Ovary (tissue), 9 donors: ENCODE measurements around the gene GPR75. TPM values are rescaled to one million over a fixed set of nuclear protein-coding genes. Genes with fewer than 3 reads are reported as not detected.
"Not testable (repeated sequence)": the region's sequence is repeated elsewhere in the genome, so short reads cannot be mapped to it uniquely, and the experiment has no call there.

Source experiments
- DNase-seq, 5 donors: peaks; one replicate each; pipeline ENCODE4 v3.0.0-alpha.2; 2019 to 2020
- H3K27ac ChIP-seq, 2 donors: fragments of 200-600 bp; one replicate each; pipeline versions ENCODE4 v1.5.1 to v1.8.0; 2019 to 2022
- H3K27me3 ChIP-seq: fragments of 200-600 bp; one replicate; pipeline ENCODE4 v1.8.0; 2022
- H3K36me3 ChIP-seq: fragments of 200-600 bp; sonication (generic); one replicate; pipeline ENCODE4 v1.5.1; 2019
- H3K4me1 ChIP-seq: one replicate; pipeline ENCODE4 v1.8.1; 2013; ENCODE audit warnings: mild to moderate bottlenecking, moderate library complexity; ENCODE audit not compliant: insufficient read depth
- H3K4me3 ChIP-seq: fragments of 200-600 bp; sonication (generic); one replicate; pipeline ENCODE4 v1.5.1; 2017
- H3K9me3 ChIP-seq, 2 donors: fragments of 200-600 bp in 1 of 2; sonication (generic) in 1 of 2; one replicate each; pipeline versions ENCODE4 v1.5.1 to v1.8.1; 2013 to 2019; ENCODE audit warnings: mild to moderate bottlenecking in 1 of 2, moderate library complexity in 1 of 2
- EP300 ChIP-seq: sonication (generic); formaldehyde crosslinking; IDR thresholded peaks from one replicate; pipeline ENCODE4 v1.6.1; 2017; ENCODE audit warnings: antibody characterized with exemption
- POLR2A ChIP-seq: fragments of 450-650 bp; IDR thresholded peaks from one replicate; pipeline ENCODE4 v1.6.1; 2017; ENCODE audit warnings: antibody characterized with exemption, mild to moderate bottlenecking, moderate library complexity
- WGBS, 3 donors: extraction: QIAGEN DNeasy Blood & Tissue Kit in 1 of 3; methylation state at CpG; one replicate each; pipeline versions ENCODE4 v1.1.5 to v1.1.7; 2013 to 2017; 5-methylcytosine and 5-hydroxymethylcytosine counted together
- intact Hi-C, 4 donors: fragments of 100-400 bp; cut with DNase I; formaldehyde crosslinking; loops; one replicate each; pipeline versions ENCODE4 v1.11.0 to v1.15.1; 2022 to 2023
- polyA plus RNA-seq, 2 donors: library from polyadenylated mRNA; stranded (reverse); fragments of 200-250 nt in 1 of 2; fragments of 350-450 nt in 1 of 2; fragmentation: Illumina TruSeq in 1 of 2; extraction: RNeasy Lipid Tissue Mini Kit (QIAGEN cat#74804) in 1 of 2; gene quantifications; one replicate each; pipeline ENCODE4 v1.2.3, GENCODE V29; 2013 to 2014
- total RNA-seq, 7 donors: library from RNA; depleted of rRNA in 2 of 7; stranded (reverse); fragments of >200 nt in 2 of 7; fragmentation: NEBNext Ultra II Directional in 3 of 7; extraction: Animal tissue kit (Norgen Biotek cat#: 25700) in 3 of 7; gene quantifications; one replicate each; pipeline versions ENCODE4 v1.1.0 to v1.2.4, GENCODE V29; 2016 to 2023
- TF ChIP-seq, protein P1 (sequence below), 3 donors: fragments of 450-650 bp in 2 of 3; fragments of 200-600 bp in 1 of 3; IDR thresholded peaks; one replicate each; pipeline versions ENCODE4 v1.5.1 to v1.8.0; 2016 to 2022; ENCODE audit warnings: antibody characterized with exemption in 3 of 3, mild to moderate bottlenecking in 1 of 3
- donor health status: DM: no; HTN: no; CAD: no; lungs with moderate emphysema.
- donor health status: DM: no; HTN: no; CAD: no.
- donor health status: Bipolar disorder and iron deficiency.
- donor health status: DM: yes; HTN: yes; CAD: no.
- donor health status: DM: no; HTN: no; CAD: no.
- donor health status: DM: yes; HTN: yes; CAD: no.

Gene GPR75
- total and polyA plus RNA-seq, 9 donors = 1.1 to 4.9 (median 2.8) TPM

DNA sequence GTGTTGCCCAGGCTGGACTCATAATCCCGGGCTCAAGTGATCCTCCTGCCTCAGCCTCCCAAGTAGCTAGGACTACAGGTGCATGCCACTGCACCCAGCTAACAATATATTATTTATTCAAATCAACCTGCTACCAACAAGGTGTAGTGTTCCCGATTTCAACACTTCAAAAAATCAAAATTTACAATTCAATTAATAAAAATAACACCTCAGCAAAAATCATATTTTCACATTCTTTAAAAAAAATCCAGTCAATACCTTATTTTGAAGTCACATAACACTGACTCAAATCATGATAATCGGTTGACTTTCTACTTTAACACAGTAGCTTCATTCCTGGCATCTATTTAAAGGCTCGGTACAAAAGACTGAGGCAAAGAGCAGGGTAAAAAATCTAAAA is 7.2 kb downstream of the GPR75 start:
- Histone ChIP-seq H3K4me1 (no peaks in the 10 kb centered on the region), H3K4me3 (no peak overlapping the region), H3K9me3 (no peaks in the 10 kb centered on the region), H3K27me3 (no peaks in the 10 kb centered on the region), H3K36me3 (no peaks in the 10 kb centered on the region), H3K27ac (no peak overlapping the region)
- TF ChIP-seq EP300 (no peak), POLR2A (no peak)
- TF ChIP-seq, protein P1, sequence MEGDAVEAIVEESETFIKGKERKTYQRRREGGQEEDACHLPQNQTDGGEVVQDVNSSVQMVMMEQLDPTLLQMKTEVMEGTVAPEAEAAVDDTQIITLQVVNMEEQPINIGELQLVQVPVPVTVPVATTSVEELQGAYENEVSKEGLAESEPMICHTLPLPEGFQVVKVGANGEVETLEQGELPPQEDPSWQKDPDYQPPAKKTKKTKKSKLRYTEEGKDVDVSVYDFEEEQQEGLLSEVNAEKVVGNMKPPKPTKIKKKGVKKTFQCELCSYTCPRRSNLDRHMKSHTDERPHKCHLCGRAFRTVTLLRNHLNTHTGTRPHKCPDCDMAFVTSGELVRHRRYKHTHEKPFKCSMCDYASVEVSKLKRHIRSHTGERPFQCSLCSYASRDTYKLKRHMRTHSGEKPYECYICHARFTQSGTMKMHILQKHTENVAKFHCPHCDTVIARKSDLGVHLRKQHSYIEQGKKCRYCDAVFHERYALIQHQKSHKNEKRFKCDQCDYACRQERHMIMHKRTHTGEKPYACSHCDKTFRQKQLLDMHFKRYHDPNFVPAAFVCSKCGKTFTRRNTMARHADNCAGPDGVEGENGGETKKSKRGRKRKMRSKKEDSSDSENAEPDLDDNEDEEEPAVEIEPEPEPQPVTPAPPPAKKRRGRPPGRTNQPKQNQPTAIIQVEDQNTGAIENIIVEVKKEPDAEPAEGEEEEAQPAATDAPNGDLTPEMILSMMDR (IDR thresholded peaks at IDR 0.05) = no peak
- WGBS, 3 donors = 94 to 95% (median 95%) methylated on average over 4 of the region's 4 CpGs
- DNase-seq = no peak
- intact Hi-C loops = no loop called here

DNA sequence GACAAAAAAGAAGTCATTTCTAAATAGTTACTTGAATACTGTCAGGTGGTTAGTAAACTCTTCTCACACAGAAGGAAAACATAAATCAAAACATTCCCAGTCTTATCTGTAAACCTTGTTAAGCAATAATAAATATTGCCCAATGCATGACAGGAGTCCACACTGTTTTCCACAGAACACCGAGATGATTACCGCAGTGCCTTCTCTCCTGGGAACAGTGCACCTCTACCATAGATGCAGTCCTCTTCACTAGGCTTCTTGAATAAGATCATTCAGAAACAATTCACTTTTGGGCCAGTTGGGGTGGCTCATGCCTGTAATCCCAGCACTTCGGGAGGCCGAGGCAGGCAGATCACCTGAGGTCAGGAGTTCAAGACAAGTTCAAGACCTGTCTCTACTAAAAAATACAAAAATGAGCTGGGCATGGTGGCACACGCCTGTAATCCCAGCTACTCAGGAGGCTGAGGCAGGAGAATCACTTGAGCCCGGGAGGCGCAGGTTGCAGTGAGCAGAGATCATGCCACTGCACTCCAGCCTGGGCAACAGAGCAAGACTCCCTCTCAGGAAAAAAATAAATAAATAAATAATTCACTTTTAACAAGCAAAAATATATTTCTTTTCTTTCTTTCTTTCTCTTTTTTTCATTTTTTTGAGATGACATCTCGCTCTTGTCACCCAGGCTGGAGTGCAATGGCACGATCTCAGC is 8.6 kb downstream of the GPR75 start:
- H3K4me3 ChIP-seq, H3K36me3 ChIP-seq, DNase-seq, H3K9me3 ChIP-seq, H3K4me1 ChIP-seq, H3K27me3 ChIP-seq, H3K27ac ChIP-seq, intact Hi-C loops: not testable (repeated sequence)
- WGBS, 3 donors = 74 to 82% (median 79%) methylated on average over 9 of the region's 9 CpGs

DNA sequence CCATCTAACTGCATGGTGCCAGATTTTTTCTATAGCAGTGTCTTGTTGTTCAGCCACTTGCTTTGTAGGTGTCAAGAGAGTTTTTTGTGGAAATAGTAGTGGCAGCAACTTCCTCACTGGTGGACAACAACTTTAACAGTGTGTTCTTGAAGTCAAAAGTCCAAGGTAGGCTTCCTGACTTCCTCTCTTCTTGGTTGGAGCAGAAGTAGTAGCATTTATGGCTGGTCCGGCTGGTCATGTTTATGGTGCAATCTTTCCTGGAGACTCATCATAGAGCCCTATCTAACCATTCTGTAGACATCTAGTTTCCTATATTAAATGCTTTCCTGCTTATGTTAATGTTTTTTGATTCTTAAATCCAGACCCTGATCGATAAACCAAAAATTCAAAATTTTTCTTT is 11.7 kb downstream of the GPR75 start:
- TF ChIP-seq POLR2A (no peak), EP300 (no peak)
- TF ChIP-seq, protein P1 (IDR thresholded peaks at IDR 0.05) = no peak
- 96 to 99% (median 98%) methylated on average over 2 of the region's 2 CpGs for WGBS, 3 donors
- H3K4me1 ChIP-seq = no peaks in the 10 kb centered on the region
- intact Hi-C loops = no loop called here
- no peaks in the 10 kb centered on the region for H3K27me3 ChIP-seq
- no peaks in the 10 kb centered on the region for H3K36me3 ChIP-seq
- no peak for DNase-seq
- H3K9me3 ChIP-seq = no peaks in the 10 kb centered on the region
- H3K4me3 ChIP-seq = no peak overlapping the region
- no peak overlapping the region for H3K27ac ChIP-seq

DNA sequence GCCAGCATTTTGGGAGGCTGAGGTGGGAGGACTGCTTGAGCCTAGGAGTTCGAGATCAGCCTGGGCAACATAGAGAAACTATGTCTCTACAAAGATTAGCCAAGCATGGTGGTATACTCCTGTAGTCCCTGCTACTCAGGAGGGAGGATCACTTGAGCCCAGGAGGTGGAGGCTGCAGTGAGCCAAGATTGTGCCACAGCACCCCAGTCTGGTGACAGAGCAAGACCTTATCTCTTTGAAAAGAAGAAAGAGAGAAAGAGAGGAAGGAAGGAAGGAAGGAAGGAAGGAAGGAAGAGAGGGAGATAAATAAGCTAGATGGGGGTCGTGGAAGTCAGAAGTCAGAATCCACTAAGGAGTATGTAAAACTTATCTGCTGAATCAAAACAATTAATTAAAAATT is 16.2 kb downstream of the GPR75 start:
- intact Hi-C loops = no loop called here
- H3K36me3 ChIP-seq = no peaks in the 10 kb centered on the region
- 75 to 91% (median 88%) methylated on average over 2 of the region's 2 CpGs for WGBS, 3 donors

DNA sequence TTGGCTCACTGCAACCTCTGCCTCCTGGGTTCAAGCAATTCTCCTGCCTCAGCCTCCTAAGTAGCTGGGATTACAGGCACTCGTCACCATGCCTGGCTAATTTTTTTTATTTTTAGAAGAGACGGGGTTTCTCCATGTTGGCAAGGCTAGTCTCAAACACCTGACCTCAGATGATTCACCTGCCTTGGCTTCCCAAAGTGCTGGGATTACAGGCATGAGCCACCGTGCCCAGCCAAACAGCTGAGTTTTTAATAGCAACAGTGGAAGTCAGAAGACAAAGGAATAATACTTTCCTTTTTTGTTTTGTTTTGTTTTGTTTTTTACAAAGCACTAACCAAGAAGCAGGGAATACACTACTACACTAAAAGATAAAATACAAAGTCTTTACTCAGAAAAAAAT is 16.9 kb downstream of the GPR75 start:
- H3K4me3 ChIP-seq = no peak overlapping the region
- TF ChIP-seq POLR2A = no peak
- TF ChIP-seq, protein P1 (IDR thresholded peaks at IDR 0.05) = no peak
- no peaks in the 10 kb centered on the region for H3K36me3 ChIP-seq
- H3K9me3 ChIP-seq = no peaks in the 10 kb centered on the region
- DNase-seq = no peak
- no peak overlapping the region for H3K27ac ChIP-seq
- intact Hi-C loops = no loop called here
- WGBS, 3 donors = 38 to 50% (median 39%) methylated on average over 3 of the region's 3 CpGs
- no peaks in the 10 kb centered on the region for H3K4me1 ChIP-seq
- no peaks in the 10 kb centered on the region for H3K27me3 ChIP-seq

More for the DNA sequence above, 16.2 kb downstream of the GPR75 start:
- H3K27ac ChIP-seq = no peak overlapping the region
- DNase-seq = no peak
- no peak overlapping the region for H3K4me3 ChIP-seq
- no peak for TF ChIP-seq EP300
- TF ChIP-seq POLR2A = no peak
- TF ChIP-seq, protein P1 (IDR thresholded peaks at IDR 0.05) = no peak
- H3K27me3 ChIP-seq = no peaks in the 10 kb centered on the region
- H3K9me3 ChIP-seq = no peaks in the 10 kb centered on the region
- H3K4me1 ChIP-seq = no peaks in the 10 kb centered on the region

DNA sequence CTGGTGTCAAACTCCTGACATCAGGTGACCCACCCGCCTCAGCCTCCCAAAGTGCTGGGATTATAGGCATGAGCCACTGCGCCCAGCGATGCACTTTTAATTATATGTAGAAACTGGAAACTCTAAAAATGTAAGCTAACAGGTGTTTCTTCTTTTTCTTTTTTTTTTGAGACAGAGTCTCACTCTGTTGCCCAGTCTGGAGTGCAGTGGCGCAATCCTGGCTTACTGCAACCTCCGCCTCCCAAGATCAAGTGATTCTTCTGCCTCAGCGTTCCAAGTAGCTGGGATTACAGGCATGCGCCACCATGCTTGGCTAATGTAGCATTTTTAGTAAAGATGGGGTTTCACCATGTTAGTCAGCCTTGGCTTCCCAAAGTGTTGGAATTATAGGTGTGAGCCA is 18.1 kb downstream of the GPR75 start:
- H3K4me1 ChIP-seq, intact Hi-C loops, H3K36me3 ChIP-seq, H3K4me3 ChIP-seq, H3K9me3 ChIP-seq, H3K27me3 ChIP-seq, DNase-seq, H3K27ac ChIP-seq: not testable (repeated sequence)
- 88 to 98% (median 94%) methylated on average over 7 of the region's 7 CpGs for WGBS, 3 donors
